ENCODE measurements around the gene MARCHF10.

Gene MARCHF10

GRCh38 chr17:62720126-62720850 is 87.8 kb downstream of the MARCHF10 start:
- DNase-seq (ENCODE audit: insufficient read length, low spot score), result no peak
- TF ChIP-seq POLR2A (IDR thresholded peaks at IDR 0.05; ENCODE audit: low read depth, low read length) (no peak), POLR2AphosphoS5 (IDR thresholded peaks at IDR 0.05; ENCODE audit: low read depth, low read length) (no peak), SPI1 (IDR thresholded peaks at IDR 0.05; ENCODE audit: low read depth, low read length) (peak; percentile 47; the same call in 1 of the 2 replicates), PAX5 (IDR thresholded peaks at IDR 0.05; ENCODE audit: insufficient read depth, low read length, severe bottlenecking) (no peak), TAF1 (IDR thresholded peaks at IDR 0.05; ENCODE audit: low read depth, low read length) (no peak), POU2F2 (IDR thresholded peaks at IDR 0.05; ENCODE audit: low read depth, low read length) (no peak)
- peak; percentile 80 for FAIRE-seq

GRCh38 chr17:62719586-62719985 is 88.5 kb downstream of the MARCHF10 start:
- DNase-seq (ENCODE audit: insufficient read length, low spot score) (no peak), FAIRE-seq (no peak)
- TF ChIP-seq POU2F2 (IDR thresholded peaks at IDR 0.05; ENCODE audit: low read depth, low read length), result no peak
- TF ChIP-seq POLR2A (IDR thresholded peaks at IDR 0.05; ENCODE audit: low read depth, low read length), result no peak
- TF ChIP-seq SPI1 (IDR thresholded peaks at IDR 0.05; ENCODE audit: low read depth, low read length), result no peak
- TF ChIP-seq TAF1 (IDR thresholded peaks at IDR 0.05; ENCODE audit: low read depth, low read length), result no peak
- no peak for TF ChIP-seq POLR2AphosphoS5 (IDR thresholded peaks at IDR 0.05; ENCODE audit: low read depth, low read length)
- no peak for TF ChIP-seq PAX5 (IDR thresholded peaks at IDR 0.05; ENCODE audit: insufficient read depth, low read length, severe bottlenecking)

- DNase-seq (ENCODE audit: insufficient read length, low spot score), result no peak
- no peak for TF ChIP-seq PAX5 (IDR thresholded peaks at IDR 0.05; ENCODE audit: insufficient read depth, low read length, severe bottlenecking)
- no peak for TF ChIP-seq POLR2A (IDR thresholded peaks at IDR 0.05; ENCODE audit: low read depth, low read length)
- no peak for TF ChIP-seq POLR2AphosphoS5 (IDR thresholded peaks at IDR 0.05; ENCODE audit: low read depth, low read length)
- TF ChIP-seq POU2F2 (IDR thresholded peaks at IDR 0.05; ENCODE audit: low read depth, low read length), result no peak
- TF ChIP-seq SPI1 (IDR thresholded peaks at IDR 0.05; ENCODE audit: low read depth, low read length), result no peak
- TF ChIP-seq TAF1 (IDR thresholded peaks at IDR 0.05; ENCODE audit: low read depth, low read length), result no peak
- no peak for FAIRE-seq
Measured at GRCh38 chr17:62718429-62718828, 89.7 kb downstream of the MARCHF10 start.

GRCh38 chr17:62717889-62718288 is 90.2 kb downstream of the MARCHF10 start:
- no peak for DNase-seq (ENCODE audit: insufficient read length, low spot score)
- FAIRE-seq, result no peak
- no peak for TF ChIP-seq PAX5 (IDR thresholded peaks at IDR 0.05; ENCODE audit: insufficient read depth, low read length, severe bottlenecking)

- TF ChIP-seq POU2F2 (IDR thresholded peaks at IDR 0.05; ENCODE audit: low read depth, low read length), result no peak
- TF ChIP-seq POLR2AphosphoS5 (IDR thresholded peaks at IDR 0.05; ENCODE audit: low read depth, low read length), result no peak
- TF ChIP-seq POLR2A (IDR thresholded peaks at IDR 0.05; ENCODE audit: low read depth, low read length), result no peak
- no peak for TF ChIP-seq SPI1 (IDR thresholded peaks at IDR 0.05; ENCODE audit: low read depth, low read length)
- no peak for TF ChIP-seq PAX5 (IDR thresholded peaks at IDR 0.05; ENCODE audit: insufficient read depth, low read length, severe bottlenecking)
- TF ChIP-seq TAF1 (IDR thresholded peaks at IDR 0.05; ENCODE audit: low read depth, low read length), result no peak
- FAIRE-seq (no peak), DNase-seq (ENCODE audit: insufficient read length, low spot score) (no peak)
Measured at GRCh38 chr17:62717589-62717855, 90.6 kb downstream of the MARCHF10 start.

- no peak for TF ChIP-seq SPI1 (IDR thresholded peaks at IDR 0.05; ENCODE audit: low read depth, low read length)
- no peak for TF ChIP-seq POU2F2 (IDR thresholded peaks at IDR 0.05; ENCODE audit: low read depth, low read length)
- TF ChIP-seq POLR2AphosphoS5 (IDR thresholded peaks at IDR 0.05; ENCODE audit: low read depth, low read length), result no peak
- TF ChIP-seq TAF1 (IDR thresholded peaks at IDR 0.05; ENCODE audit: low read depth, low read length), result no peak
- TF ChIP-seq PAX5 (IDR thresholded peaks at IDR 0.05; ENCODE audit: insufficient read depth, low read length, severe bottlenecking), result no peak
- no peak for TF ChIP-seq POLR2A (IDR thresholded peaks at IDR 0.05; ENCODE audit: low read depth, low read length)
- DNase-seq (ENCODE audit: insufficient read length, low spot score) (no peak), FAIRE-seq (no peak)
Measured at GRCh38 chr17:62716834-62717588, 91.1 kb downstream of the MARCHF10 start.

GRCh38 chr17:62715882-62716390 is 92.2 kb downstream of the MARCHF10 start:
- no peak for FAIRE-seq
- TF ChIP-seq POU2F2 (IDR thresholded peaks at IDR 0.05; ENCODE audit: low read depth, low read length) (no peak), POLR2AphosphoS5 (IDR thresholded peaks at IDR 0.05; ENCODE audit: low read depth, low read length) (no peak), POLR2A (IDR thresholded peaks at IDR 0.05; ENCODE audit: low read depth, low read length) (no peak), PAX5 (IDR thresholded peaks at IDR 0.05; ENCODE audit: insufficient read depth, low read length, severe bottlenecking) (no peak), TAF1 (IDR thresholded peaks at IDR 0.05; ENCODE audit: low read depth, low read length) (no peak), SPI1 (IDR thresholded peaks at IDR 0.05; ENCODE audit: low read depth, low read length) (no peak)
- no peak for DNase-seq (ENCODE audit: insufficient read length, low spot score)

GRCh38 chr17:62714016-62714777 is 93.9 kb downstream of the MARCHF10 start:
- DNase-seq (ENCODE audit: insufficient read length, low spot score), result no peak
- TF ChIP-seq POU2F2 (IDR thresholded peaks at IDR 0.05; ENCODE audit: low read depth, low read length) (no peak), PAX5 (IDR thresholded peaks at IDR 0.05; ENCODE audit: insufficient read depth, low read length, severe bottlenecking) (no peak), SPI1 (IDR thresholded peaks at IDR 0.05; ENCODE audit: low read depth, low read length) (no peak), POLR2AphosphoS5 (IDR thresholded peaks at IDR 0.05; ENCODE audit: low read depth, low read length) (no peak), TAF1 (IDR thresholded peaks at IDR 0.05; ENCODE audit: low read depth, low read length) (no peak), POLR2A (IDR thresholded peaks at IDR 0.05; ENCODE audit: low read depth, low read length) (no peak)
- FAIRE-seq, result no peak

All from GM12891 (cell line).